HAP-1 (cell line): ENCODE results near the gene INTS4.
"Not testable (repeated sequence)": the region's sequence is repeated elsewhere in the genome, so short reads cannot be mapped to it uniquely, and the experiment has no call there.

Experiments used
- DNase-seq, 2 experiments: peaks; one replicate each; pipeline ENCODE4 v3.0.0-alpha.2; 2016 to 2020; ENCODE audit warnings: low spot score in 2 of 2
- H3K27me3 ChIP-seq: fragments of 250-450 bp; sonication (Bioruptor Pico); 2 replicates; pipeline ENCODE4 v1.5.1; 2020; ENCODE audit warnings: low read depth, mild to moderate bottlenecking, moderate library complexity
- H3K36me3 ChIP-seq: fragments of 250-450 bp; sonication (Bioruptor Pico); replicated peaks from 2 replicates; pipeline ENCODE4 v1.5.1; 2020; ENCODE audit warnings: mild to moderate bottlenecking
- H3K4me1 ChIP-seq: fragments of 250-450 bp; sonication (Bioruptor Pico); 2 replicates; pipeline ENCODE4 v1.5.1; 2020; ENCODE audit warnings: mild to moderate bottlenecking
- H3K4me3 ChIP-seq: fragments of 250-450 bp; sonication (Bioruptor Pico); 2 replicates; pipeline ENCODE4 v1.5.1; 2020; ENCODE audit warnings: mild to moderate bottlenecking, moderate library complexity
- H3K9me3 ChIP-seq: fragments of 250-450 bp; sonication (Bioruptor Pico); 2 replicates; pipeline ENCODE4 v1.5.1; 2020; ENCODE audit warnings: mild to moderate bottlenecking, moderate library complexity
- in situ Hi-C: fragments of 300-500 bp; cut with MboI; formaldehyde crosslinking; loops from 3 replicates; pipeline ENCODE4 v1.14.3; 2020; ENCODE audit warnings: low sequenced_read_pairs, inconsistent platforms, mixed read lengths

The INTS4 gene

GRCh38 chr11:78011301-78011700 lies 16.8 kb upstream of the INTS4 start:
- H3K4me3 ChIP-seq: no peak overlapping the region

GRCh38 chr11:78010755-78011154 lies 16.3 kb upstream of the INTS4 start:
- no peak for DNase-seq
- H3K4me3 ChIP-seq: no peak overlapping the region
- no peaks in the 10 kb centered on the region for H3K36me3 ChIP-seq
- in situ Hi-C loops: no loop called here
- H3K27me3 ChIP-seq: no peaks in the 10 kb centered on the region
- H3K9me3 ChIP-seq: no peaks in the 10 kb centered on the region
- H3K4me1 ChIP-seq: no peaks in the 10 kb centered on the region

More at GRCh38 chr11:78011301-78011700, 16.8 kb upstream of the INTS4 start:
- Histone ChIP-seq H3K9me3 (no peaks in the 10 kb centered on the region), H3K4me1 (no peaks in the 10 kb centered on the region), H3K36me3 (no peaks in the 10 kb centered on the region), H3K27me3 (no peaks in the 10 kb centered on the region)
- in situ Hi-C loops: no loop called here
- DNase-seq: no peak

- Histone ChIP-seq H3K9me3 (no peaks in the 10 kb centered on the region), H3K27me3 (no peaks in the 10 kb centered on the region), H3K4me1 (no peaks in the 10 kb centered on the region), H3K36me3 (no peaks in the 10 kb centered on the region), H3K4me3 (no peak overlapping the region)
- in situ Hi-C loops: no loop called here
- no peak for DNase-seq
Measured at GRCh38 chr11:78010304-78010703, 15.8 kb upstream of the INTS4 start.

DNA sequence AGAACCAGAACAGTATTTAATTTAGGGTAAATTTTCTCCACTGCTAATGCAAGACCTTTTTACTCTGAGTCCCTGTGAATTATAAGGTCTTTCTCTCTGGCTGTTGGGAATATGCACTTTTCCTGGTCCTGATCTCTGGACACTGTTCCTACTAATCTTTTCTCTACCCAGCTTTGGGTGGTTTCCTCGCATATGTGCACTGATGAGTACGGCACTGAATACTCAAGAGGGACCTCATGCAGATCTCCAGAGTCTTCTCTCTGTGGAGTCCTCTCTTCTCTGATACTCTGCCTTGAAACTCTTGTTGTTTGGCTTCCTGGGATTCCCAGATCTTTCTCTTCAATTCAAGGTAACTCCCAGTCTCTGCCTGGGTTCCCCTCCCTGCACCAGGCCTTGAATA lies 14.6 kb upstream of the INTS4 start:
- Histone ChIP-seq H3K36me3 (no peaks in the 10 kb centered on the region), H3K4me1 (no peaks in the 10 kb centered on the region), H3K4me3 (no peak overlapping the region), H3K27me3 (no peaks in the 10 kb centered on the region), H3K9me3 (no peaks in the 10 kb centered on the region)
- no peak for DNase-seq
- in situ Hi-C loops: loop anchor here (10.0 kb wide), 1 partner anchor 234 kb away; no protein-coding TSS in a partner anchor

DNA sequence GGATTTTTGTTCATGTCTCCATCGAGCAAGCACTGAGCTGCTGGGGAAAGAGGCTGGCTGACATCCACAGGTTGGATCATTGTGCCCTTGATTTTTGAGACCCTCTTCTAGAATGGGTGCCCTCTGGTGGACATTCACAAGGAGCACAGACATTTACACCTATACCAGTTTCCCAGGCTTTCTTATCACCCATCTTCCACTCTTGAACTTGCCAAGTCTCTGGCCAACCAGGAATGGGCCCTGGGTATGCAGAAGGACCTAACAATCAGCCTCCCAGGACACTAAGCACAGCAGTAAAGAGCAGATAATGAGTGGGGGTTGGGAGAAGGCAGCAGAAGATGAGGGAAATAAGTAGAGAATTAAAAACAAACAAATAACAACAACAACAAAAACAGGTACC lies 5.7 kb upstream of the INTS4 start:
- H3K9me3 ChIP-seq: no peaks in the 10 kb centered on the region
- no peak overlapping the region for H3K4me3 ChIP-seq
- peaks cover 3% of the 10 kb centered on the region for H3K4me1 ChIP-seq
- in situ Hi-C loops: loop anchor here (10.0 kb wide), 1 partner anchor 225 kb away; no protein-coding TSS in a partner anchor
- no peaks in the 10 kb centered on the region for H3K36me3 ChIP-seq
- DNase-seq: peak; percentile 68 to 82
- no peaks in the 10 kb centered on the region for H3K27me3 ChIP-seq

- Histone ChIP-seq H3K4me1 (peaks cover 6% of the 10 kb centered on the region), H3K27me3 (no peaks in the 10 kb centered on the region), H3K4me3 (no peak overlapping the region), H3K9me3 (no peaks in the 10 kb centered on the region), H3K36me3 (no peaks in the 10 kb centered on the region)
- in situ Hi-C loops: loop anchor here (10.0 kb wide), 2 partner anchors 55 to 225 kb away; no protein-coding TSS in a partner anchor
- no peak for DNase-seq
Measured at GRCh38 chr11:77999446-78000030, 5.1 kb upstream of the INTS4 start.

- in situ Hi-C loops: loop anchor here (10.0 kb wide), 1 partner anchor 61 kb away; no protein-coding TSS in a partner anchor
- Histone ChIP-seq H3K4me1 (peaks cover 15% of the 10 kb centered on the region), H3K4me3 (peak overlapping the region; percentile 71), H3K9me3 (no peaks in the 10 kb centered on the region), H3K36me3 (peaks cover 4% of the 10 kb centered on the region), H3K27me3 (no peaks in the 10 kb centered on the region)
- no peak for DNase-seq
Measured at GRCh38 chr11:77993902-77994301, 566 bp downstream of the INTS4 start.

DNA sequence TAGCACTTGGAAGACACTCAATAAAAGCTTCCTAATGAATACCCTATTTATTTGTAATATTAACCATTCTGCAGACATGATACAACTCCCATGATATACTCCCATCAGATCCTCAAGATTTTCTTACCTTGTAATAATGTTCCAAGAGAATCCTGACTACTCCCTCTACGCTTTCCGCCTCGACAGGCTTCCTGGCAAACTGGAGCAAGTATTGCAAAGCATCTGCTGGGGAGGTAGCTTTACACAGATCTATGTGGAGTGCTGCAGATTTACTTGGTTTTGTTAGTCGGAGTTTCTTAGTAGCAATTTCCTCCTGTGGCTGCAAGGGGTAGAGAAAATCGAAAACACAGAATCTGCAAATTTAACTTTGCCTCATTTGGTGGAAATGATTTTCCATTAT lies 3.5 kb downstream of the INTS4 start:
- Histone ChIP-seq H3K4me1 (peaks cover 15% of the 10 kb centered on the region), H3K27me3 (no peaks in the 10 kb centered on the region), H3K4me3 (no peak overlapping the region), H3K36me3 (peaks cover 9% of the 10 kb centered on the region), H3K9me3 (no peaks in the 10 kb centered on the region)
- DNase-seq: no peak
- in situ Hi-C loops: loop anchor here (10.0 kb wide), 1 partner anchor 64 kb away; no protein-coding TSS in a partner anchor

DNA sequence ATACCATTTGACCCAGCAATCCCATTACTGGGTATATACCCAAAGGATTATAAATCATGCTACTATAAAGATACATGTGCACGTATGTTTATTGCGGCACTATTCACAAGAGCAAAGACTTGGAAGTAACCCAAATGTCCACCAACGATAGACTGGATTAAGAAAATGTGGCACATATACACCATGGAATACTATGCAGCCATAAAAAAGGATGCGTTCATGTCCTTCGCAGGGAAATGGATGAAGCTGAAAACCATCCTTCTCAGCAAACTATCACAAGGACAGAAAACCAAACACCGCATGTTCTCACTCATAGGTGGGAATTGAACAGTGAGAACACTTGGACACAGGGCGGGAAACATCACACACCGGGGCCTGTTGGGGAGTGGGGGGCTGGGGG lies 8.0 kb downstream of the INTS4 start:
- H3K9me3 ChIP-seq, H3K27me3 ChIP-seq, H3K4me3 ChIP-seq, DNase-seq, in situ Hi-C loops, H3K36me3 ChIP-seq, H3K4me1 ChIP-seq: not testable (repeated sequence)

GRCh38 chr11:77981346-77981947 lies 13.0 kb downstream of the INTS4 start:
- in situ Hi-C loops: no loop called here
- no peaks in the 10 kb centered on the region for H3K27me3 ChIP-seq
- no peak overlapping the region for H3K4me3 ChIP-seq
- no peaks in the 10 kb centered on the region for H3K9me3 ChIP-seq
- H3K36me3 ChIP-seq: peaks cover 10% of the 10 kb centered on the region; the same call in 1 of the 2 replicates
- H3K4me1 ChIP-seq: no peaks in the 10 kb centered on the region
- DNase-seq: no peak

GRCh38 chr11:77968337-77968736 lies 26.1 kb downstream of the INTS4 start:
- no peaks in the 10 kb centered on the region for H3K4me1 ChIP-seq
- H3K27me3 ChIP-seq: no peaks in the 10 kb centered on the region
- in situ Hi-C loops: no loop called here
- no peak for DNase-seq
- no peaks in the 10 kb centered on the region; the same call in none of the 2 replicates for H3K36me3 ChIP-seq
- no peaks in the 10 kb centered on the region for H3K9me3 ChIP-seq
- no peak overlapping the region for H3K4me3 ChIP-seq

DNA sequence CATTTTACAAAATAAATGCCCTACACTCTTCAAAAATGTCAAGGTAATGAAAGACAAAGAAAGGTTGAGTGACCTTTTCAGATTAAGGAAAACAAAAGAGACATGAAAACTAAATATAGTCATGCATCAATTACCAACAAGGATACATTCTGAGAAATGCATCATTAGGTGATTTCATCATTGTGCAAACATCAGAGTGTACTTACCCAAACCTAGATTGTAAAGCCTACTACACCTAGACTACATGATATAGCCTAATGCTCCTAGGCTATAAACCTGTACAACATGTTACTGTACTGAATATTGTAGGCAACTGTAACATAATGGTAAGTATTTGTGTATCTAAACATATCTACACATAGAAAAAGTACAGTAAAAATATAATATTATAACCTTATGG lies 26.7 kb downstream of the INTS4 start:
- no peak for DNase-seq
- H3K4me3 ChIP-seq: no peak overlapping the region
- H3K4me1 ChIP-seq: no peaks in the 10 kb centered on the region
- in situ Hi-C loops: no loop called here
- H3K27me3 ChIP-seq: no peaks in the 10 kb centered on the region
- no peaks in the 10 kb centered on the region; the same call in none of the 2 replicates for H3K36me3 ChIP-seq
- H3K9me3 ChIP-seq: no peaks in the 10 kb centered on the region

DNA sequence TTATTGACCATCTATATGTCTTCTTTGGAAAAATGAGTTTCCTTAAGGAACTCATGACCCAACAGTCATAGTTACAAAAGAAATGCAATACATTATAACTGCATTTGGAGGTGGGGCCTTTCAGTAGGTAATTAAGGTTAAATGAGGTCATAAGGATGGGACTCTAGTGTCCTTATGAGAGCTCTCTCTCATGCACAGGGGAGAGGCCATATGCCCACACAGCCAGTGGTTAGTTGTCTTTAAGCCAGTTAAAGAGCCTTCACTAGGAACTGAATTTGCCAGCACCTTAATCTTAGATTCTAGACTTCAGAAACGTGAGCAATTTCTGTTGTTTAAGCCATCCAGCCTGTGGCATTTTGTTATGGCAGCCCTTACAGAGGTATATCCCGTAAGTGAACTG lies 27.3 kb downstream of the INTS4 start:
- H3K27me3 ChIP-seq: no peaks in the 10 kb centered on the region
- DNase-seq: no peak
- no peaks in the 10 kb centered on the region; the same call in none of the 2 replicates for H3K36me3 ChIP-seq
- no peak overlapping the region for H3K4me3 ChIP-seq
- in situ Hi-C loops: no loop called here
- H3K9me3 ChIP-seq: no peaks in the 10 kb centered on the region
- no peaks in the 10 kb centered on the region for H3K4me1 ChIP-seq

DNA sequence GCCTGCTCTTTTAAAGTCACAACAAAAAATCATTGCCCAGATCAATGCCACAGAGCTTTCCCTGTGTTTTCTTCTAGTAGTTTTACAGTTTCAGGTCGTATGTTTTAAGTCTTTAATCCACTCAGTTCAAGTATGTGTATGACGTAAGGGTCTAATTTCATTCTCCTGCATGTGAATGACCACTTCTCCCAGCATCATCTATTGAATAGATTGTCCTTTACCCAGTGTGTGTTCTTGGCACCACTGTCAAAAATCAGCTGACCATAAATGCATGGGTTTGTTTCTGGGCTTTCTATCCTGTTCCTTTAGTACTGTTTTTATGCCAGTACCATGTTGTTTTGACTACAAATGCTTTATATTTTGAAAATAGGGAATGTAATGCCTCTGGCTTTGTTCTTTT lies 28.1 kb downstream of the INTS4 start:
- in situ Hi-C loops: no loop called here
- Histone ChIP-seq H3K9me3 (no peaks in the 10 kb centered on the region), H3K27me3 (no peaks in the 10 kb centered on the region), H3K4me1 (no peaks in the 10 kb centered on the region), H3K4me3 (no peak overlapping the region), H3K36me3 (no peaks in the 10 kb centered on the region; the same call in none of the 2 replicates)
- no peak for DNase-seq
